HG03521 (cell line): Measurements from ENCODE around the gene KCNE5.
"Not testable (repeated sequence)": the region's sequence is repeated elsewhere in the genome, so short reads cannot be mapped to it uniquely, and the experiment has no call there.

ENCODE experiments used
- ATAC-seq: cut with Tn5 transposase; IDR thresholded peaks from one replicate; pipeline ENCODE4 v1.9.1; 2021; ENCODE audit warnings: mild to moderate bottlenecking, moderate library complexity; ENCODE audit not compliant: unreplicated experiment

The KCNE5 gene

DNA sequence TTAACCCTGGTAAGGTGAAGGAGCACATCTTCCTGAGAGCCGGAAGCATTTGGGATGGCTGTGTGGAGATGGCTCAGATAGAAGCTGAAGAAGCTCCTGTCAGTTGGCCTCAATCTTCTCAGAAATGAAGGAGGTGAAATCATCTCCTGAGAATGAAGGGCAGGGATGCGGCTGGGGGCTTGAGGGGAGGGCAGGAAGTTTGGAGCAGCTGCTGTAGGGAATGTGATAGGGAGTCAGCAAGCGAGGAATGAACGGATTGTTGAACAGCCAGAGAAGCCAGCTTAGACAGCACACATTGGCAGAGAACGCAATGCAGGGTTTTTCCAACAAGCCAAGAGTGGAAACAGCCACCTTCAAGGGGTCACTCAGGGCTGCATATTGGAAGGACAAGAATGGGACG lies 10.0 kb downstream of the KCNE5 start:
- no peak for ATAC-seq

- ATAC-seq, result no peak
Measured at GRCh38 chrX:109601486-109601885, 23.5 kb downstream of the KCNE5 start.

- ATAC-seq, result no peak
Measured at GRCh38 chrX:109600237-109600651, 24.7 kb downstream of the KCNE5 start.

DNA sequence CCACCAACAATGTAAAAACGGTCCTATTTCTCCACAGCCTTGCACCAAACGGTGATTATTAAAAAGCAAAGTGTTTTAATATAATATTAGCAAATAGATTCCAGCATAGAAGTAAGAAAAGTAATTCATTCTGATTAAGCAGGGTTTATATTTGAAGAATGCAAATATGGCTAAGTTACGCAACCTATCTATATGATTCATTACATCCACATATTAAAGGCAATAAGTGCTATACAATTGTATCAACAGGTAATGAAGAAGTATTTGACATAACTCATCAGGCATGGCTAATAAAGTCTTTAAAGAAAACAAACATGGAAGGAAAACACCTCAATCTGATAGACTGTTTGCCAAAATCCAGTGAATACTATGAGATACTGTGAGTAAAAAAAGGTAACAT lies 29.0 kb downstream of the KCNE5 start:
- ATAC-seq, result no peak

GRCh38 chrX:109590176-109590575 lies 34.8 kb downstream of the KCNE5 start:
- no peak for ATAC-seq

GRCh38 chrX:109585488-109585887 lies 39.5 kb downstream of the KCNE5 start:
- no peak for ATAC-seq

DNA sequence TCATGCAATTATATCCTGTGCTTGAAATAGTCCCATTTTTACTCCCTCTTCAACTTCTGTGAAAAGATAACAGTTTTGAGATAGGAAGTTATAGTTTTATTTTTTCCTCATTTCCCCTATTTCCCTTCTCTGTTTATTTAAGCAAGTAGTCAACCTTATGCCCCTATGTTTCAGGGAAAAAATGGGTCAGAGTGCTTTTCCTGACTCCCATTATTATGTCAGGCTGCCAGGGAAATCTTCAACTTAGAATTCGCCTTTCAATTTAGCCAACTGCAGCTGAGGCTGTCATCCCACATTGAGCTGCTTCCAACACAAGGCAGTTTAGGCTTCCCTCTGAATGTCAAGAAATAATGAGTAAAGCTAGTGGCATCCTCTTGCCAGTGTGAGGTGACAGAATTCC lies 46.1 kb downstream of the KCNE5 start:
- ATAC-seq, result no peak

DNA sequence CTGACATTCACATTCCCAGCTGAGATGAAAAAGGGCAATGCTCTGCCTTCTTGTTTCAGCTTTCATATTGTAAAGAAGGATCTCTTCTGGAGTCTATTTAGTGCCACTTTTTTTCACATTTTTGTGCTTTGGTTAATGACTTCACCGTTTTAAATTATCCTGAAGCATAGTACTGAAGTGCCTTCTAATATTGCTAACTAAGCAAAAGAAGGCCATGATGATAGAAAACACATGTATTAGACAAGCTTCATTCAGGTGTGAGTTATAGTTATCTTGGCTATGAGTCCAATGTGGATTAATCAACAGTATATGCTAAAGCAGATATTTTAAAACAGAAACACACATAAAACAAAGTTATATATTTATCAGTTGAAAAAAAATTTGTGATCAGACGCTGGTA lies 47.9 kb downstream of the KCNE5 start:
- ATAC-seq, result no peak

DNA sequence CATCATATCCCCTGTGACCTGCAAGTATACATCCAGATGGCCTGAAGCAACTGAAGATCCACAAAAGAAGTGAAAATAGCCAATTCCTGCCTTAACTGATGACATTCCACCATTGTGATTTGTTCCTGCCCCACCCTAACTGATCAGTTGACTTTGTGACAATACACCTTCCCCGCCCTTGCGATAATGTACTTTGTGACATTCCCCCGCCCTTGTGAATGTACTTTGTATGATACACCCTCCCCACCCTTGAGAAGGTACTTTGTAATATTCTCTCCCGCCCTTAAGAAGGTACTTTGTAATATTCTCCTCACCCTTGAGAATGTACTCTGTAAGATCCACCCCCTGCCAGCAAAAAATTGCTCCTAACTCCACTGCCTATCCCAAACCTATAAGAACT lies 48.9 kb downstream of the KCNE5 start:
- ATAC-seq, result not testable (repeated sequence)
